HG03442 (cell line): ENCODE measurements around the gene SMARCA4.

Source experiments
- ATAC-seq: cut with Tn5 transposase; IDR thresholded peaks from one replicate; pipeline ENCODE4 v1.9.1; 2021; ENCODE audit warnings: mild to moderate bottlenecking, moderate library complexity; ENCODE audit not compliant: unreplicated experiment

SMARCA4 gene

GRCh38 chr19:11007385-11007784 is 46.6 kb downstream of the SMARCA4 start:
- ATAC-seq: no peak

DNA sequence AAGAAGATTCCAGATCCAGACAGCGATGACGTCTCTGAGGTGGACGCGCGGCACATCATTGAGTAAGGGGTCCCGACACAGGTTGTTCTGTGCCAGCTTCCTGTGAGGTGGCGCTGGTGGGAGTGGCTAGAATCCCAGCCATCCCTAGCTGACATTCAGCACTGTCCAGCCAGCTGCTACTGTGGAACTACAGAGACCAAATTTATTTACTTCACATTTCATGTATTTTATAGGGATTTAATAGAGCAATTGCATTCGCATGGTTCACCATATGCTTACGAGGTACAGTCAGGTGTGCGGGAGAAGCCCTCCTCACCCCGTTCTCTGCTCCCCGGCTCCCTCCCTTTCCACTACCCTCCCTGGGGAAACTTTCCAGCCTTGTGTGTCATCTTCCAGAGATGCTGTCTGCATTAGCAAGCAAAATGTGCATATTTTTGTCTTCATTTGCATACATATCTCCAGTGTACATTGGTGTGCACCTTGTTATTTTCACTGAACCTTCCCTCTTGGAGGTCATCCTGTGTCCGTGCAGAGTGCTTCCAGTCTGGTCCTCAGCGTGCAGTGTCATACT is 47.2 kb downstream of the SMARCA4 start:
- ATAC-seq: no peak

GRCh38 chr19:11010041-11010440 is 49.2 kb downstream of the SMARCA4 start:
- no peak for ATAC-seq

- no peak for ATAC-seq
Measured at GRCh38 chr19:11012507-11012906, 51.7 kb downstream of the SMARCA4 start.

DNA sequence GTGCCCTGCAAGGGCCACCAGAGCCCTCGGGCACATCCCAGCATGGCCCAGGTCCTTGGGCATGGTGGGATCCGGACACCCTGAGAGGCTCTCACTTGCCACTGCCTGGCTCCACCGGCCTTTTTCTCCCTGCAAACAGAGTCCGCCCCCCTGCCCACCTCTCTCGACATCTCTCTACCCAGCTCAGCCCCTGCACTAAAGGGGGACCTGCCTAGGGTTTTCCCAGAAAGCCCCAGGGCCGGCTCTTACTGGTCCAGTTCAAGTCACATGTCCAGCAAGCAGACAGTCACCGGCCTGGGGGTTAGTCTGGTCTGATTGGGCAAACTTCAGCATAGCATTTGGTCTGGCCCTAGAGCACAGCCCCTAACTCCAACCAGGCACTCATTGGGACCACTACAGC is 52.9 kb downstream of the SMARCA4 start:
- ATAC-seq: no peak

DNA sequence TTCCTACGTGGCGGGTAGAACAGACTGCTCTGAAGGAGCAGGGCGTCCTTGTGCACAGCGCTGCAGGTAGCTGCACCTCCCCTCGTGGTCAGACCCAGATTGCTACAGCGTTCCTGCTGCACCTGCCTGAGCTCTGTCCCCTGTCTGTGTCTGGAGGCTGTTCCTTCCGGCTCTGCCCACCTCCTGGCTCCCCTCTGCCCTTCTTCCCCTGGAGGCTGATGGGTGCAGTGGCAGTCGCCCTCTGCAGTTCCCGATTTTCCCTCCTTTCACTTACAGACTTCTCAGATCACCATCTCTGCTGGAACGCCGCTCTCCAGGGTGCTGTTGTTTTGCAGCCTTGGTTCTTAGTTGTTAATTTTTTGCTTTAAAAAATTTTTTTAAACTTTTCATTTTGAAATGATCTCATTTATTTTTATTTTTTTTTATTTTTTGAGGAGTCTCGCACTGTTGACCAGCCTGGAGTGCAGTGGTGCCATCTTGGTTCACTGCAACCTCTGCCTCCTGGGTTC is 53.6 kb downstream of the SMARCA4 start:
- no peak for ATAC-seq

- ATAC-seq: no peak
Measured at GRCh38 chr19:11016631-11017030, 55.8 kb downstream of the SMARCA4 start.

- no peak for ATAC-seq
Measured at GRCh38 chr19:11017275-11018035, 56.6 kb downstream of the SMARCA4 start.

GRCh38 chr19:11018179-11018578 is 57.3 kb downstream of the SMARCA4 start:
- ATAC-seq: no peak

DNA sequence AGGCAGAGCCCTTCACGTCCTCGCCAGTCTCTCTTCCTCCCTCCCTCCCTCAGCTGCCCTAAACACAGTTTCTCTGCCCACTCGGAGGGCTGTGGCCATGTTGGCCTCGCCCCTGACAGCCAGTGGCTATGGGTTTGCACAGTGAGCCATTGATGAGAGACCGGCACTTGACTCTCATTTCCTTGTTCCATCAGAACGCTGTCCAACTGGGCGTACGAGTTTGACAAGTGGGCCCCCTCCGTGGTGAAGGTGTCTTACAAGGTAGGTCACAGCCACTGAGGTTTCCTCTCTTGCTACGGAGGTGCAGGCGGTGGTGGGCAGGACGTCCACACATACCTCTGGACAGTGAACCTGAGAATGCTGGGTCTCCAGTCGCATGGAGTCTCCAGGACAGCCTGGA is 57.9 kb downstream of the SMARCA4 start:
- ATAC-seq: no peak

GRCh38 chr19:11019262-11019661 is 58.4 kb downstream of the SMARCA4 start:
- ATAC-seq: no peak

DNA sequence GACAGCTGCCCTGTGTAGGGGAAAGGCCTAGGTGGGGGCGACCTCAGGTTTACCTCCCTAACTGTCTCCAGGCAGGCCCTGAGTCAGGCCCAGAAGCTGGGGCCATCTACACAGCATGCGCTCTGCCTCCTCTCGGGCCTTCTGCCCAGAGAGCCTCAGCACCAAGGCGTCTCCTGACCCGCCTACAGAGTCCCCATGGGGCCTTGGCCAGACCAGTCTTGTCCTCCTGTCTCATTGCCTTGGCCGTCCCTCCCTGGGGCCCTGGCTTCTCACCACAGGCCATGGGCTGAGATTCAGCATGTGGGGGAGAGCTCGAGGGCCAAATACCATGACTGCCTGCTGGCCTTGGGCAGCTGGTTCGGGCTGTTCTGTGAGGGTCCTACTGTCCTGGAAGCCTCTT is 59.0 kb downstream of the SMARCA4 start:
- ATAC-seq: no peak

- no peak for ATAC-seq
Measured at GRCh38 chr19:11020423-11020822, 59.6 kb downstream of the SMARCA4 start.

- no peak for ATAC-seq
Measured at GRCh38 chr19:11020982-11021759, 60.3 kb downstream of the SMARCA4 start.

GRCh38 chr19:11021760-11022144 is 60.9 kb downstream of the SMARCA4 start:
- no peak for ATAC-seq

DNA sequence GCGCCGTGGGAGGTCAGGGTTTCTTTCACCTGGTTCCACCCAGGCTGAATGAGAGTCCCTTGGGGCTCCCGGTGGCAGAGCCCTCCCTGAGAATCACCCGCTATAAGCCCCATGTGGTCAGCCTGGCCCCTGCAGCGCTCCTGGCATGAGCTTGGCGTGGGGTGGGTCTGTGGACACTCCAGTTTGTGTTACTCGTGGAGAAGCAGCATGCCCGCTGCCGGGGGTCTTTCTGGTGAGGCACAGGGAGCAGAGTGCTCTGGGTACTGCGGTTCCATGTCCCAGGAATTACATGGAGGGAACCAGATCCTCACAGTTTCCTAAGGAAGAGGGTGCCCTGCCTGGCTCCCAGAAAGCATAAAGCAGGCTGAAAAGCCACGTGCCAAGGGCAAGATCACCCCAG is 62.2 kb downstream of the SMARCA4 start:
- no peak for ATAC-seq

DNA sequence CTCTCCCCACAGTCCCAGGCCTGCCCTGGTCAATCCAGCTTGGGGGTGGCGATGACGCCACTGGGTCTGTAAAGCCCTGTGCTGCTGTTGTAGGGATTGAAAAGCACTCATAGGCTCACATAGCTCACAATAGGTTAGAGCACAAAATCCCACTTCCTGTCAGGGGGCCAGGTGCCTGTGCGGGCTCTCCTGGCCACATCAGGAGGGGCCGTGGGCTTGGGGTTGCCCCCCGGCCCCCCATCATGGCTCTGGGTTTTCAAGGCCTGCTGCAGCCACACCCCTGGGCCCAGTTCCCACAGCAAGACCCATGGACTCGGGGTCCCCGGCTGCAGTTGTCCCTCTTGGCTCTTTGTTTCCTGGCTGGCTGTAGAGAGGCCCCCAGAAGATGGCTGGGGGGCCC is 62.9 kb downstream of the SMARCA4 start:
- ATAC-seq: no peak

- no peak for ATAC-seq
Measured at GRCh38 chr19:11024259-11024658, 63.4 kb downstream of the SMARCA4 start.

DNA sequence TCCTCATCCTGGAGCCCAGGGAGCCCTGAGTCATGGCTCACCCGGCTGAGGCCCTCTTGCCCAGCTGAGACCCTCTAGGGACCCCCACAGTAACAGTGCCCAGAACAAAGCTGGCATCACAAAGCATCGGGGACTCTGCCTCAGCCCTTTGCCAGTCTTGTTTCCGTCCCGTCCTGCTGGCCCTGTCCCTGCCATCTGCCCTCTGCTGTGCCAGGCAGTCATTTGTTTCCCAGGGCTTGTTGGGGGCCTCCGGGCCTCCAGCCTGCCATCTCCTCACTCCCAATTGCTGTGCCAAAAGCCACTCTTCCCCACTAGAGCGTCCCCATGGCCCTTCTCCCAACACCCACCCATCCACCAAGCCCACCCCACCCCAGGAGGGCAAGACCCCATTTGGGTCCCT is 64.2 kb downstream of the SMARCA4 start:
- no peak for ATAC-seq

DNA sequence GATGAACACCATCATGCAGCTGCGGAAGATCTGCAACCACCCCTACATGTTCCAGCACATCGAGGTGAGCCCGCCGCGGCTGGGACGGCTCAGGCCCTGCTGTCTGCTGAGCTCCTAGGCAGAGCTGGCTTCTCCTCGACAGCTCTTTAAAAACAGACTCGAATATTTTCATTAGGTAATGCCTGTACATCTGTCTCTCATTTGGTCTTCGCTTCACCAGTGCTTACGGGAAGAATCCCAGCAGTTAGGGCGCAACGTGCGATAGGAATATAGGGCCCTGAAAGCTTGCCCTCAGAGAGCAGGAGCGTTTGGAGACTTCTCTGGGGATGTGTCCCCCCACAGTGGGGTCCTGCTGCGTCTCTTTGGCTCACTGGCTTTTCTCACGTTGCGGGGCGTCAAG is 64.6 kb downstream of the SMARCA4 start:
- ATAC-seq: no peak

DNA sequence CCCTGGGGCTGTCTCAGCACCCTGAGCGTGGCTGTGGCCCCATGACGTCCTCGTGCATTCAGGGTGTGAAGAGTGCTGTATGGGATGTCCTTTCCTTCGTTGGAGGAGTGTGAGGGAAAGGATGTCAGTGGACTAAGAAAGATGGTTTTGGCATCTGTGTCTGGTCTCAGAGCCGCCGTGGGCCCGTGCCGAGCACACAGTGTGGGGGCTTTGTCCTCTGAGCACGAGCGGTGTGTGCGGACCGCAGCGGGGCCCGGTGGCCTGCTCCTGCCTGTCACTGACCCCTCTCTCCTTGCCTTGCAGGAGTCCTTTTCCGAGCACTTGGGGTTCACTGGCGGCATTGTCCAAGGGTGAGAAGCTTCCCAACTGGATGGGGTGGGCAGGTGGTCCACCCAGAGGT is 65.2 kb downstream of the SMARCA4 start:
- ATAC-seq: no peak

GRCh38 chr19:11027381-11027780 is 66.6 kb downstream of the SMARCA4 start:
- ATAC-seq: no peak
